ENCODE measurements around the gene DDIT3. TPM values are rescaled to one million over a fixed set of nuclear protein-coding genes. Genes with fewer than 3 reads are reported as not detected.
"Not testable (repeated sequence)": the region's sequence is repeated elsewhere in the genome, so short reads cannot be mapped to it uniquely, and the experiment has no call there.

Gene DDIT3, protein sequence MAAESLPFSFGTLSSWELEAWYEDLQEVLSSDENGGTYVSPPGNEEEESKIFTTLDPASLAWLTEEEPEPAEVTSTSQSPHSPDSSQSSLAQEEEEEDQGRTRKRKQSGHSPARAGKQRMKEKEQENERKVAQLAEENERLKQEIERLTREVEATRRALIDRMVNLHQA
- total RNA-seq = 6.0 and 12.6 TPM in 2 replicates

DNA sequence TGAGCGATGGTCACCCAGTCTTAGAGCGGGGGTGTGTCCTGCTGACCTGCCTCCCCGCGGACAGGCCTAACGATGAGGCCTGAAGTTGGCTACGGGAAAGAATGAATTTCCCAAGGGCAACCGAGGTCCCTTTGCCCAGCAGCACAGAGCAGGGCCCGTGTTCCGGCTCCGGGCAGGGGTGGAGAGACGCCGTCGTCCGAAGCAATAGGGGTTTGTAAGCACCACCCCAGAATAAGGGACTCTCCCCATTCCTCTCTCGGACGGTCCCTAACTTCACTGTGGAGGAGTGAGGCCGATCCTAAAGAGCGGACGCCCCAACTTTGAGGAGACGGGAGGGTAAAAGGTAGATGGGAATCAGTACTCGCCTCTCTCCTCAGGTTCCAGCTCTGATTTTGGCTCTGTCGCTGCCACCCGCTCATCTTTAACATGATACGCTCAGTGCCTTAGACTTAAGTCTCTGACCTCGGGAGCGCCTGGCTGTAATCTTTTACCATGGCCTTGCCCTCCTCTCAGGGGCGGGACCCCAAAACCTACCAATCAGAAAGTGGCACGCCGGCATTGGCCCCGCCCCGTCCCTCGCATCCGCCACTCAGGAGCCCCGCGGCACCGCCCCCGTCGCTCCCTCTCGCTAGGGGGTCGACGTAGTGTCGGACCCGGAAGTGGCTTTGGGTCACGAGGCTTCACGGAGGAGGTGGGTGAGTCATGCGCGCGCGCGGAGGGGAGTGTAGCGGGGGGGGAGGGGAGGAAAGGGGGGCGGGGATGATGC is at the start of gene DDIT3:
TSS of gene DDIT3 (minus strand) at position 462 of the 766 bp plus-strand sequence. CDS start 3,108 bp downstream, outside the sequence.
- peak; percentile 94 for DNase-seq (ENCODE audit: low read depth, low spot score)

DNA sequence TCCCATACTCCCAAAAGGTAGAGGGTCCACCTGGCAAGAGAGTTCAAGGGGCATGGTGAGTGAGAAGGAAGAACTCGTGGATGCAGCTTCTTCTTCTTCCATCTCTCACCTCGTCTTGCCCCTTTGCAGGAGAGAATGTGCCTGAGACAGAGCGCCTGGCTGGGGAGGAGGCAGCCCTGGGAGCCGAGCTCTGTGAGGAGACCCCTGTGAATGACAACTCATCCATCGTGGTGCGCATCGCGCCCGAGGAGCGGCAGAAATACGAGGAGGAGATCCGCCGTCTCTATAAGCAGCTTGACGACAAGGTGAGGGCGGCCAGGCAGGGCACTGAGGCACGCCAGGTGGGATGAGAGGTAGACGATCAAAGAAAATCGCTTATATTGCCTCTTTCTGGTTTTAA is 49.5 kb upstream of the DDIT3 start:
- no peak for DNase-seq (ENCODE audit: low read depth, low spot score)

DNA sequence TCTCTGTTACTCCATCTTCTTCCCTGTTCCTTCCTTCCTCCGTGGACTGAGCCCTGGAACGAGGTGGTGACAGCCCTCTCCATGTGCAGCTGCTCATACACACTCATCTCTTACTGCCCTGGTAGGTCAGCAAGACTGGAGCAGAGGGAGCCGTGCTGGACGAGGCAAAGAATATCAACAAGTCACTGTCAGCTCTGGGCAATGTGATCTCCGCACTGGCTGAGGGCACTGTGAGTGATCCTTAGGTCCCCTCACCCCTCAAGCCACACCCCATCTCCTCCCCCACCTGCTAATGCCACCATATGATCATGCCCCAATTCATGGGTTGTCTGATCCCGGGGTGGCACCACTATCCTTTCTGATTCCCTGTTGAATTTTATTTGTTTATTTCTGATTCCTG is 48.5 kb upstream of the DDIT3 start:
- no peak for DNase-seq (ENCODE audit: low read depth, low spot score)

DNA sequence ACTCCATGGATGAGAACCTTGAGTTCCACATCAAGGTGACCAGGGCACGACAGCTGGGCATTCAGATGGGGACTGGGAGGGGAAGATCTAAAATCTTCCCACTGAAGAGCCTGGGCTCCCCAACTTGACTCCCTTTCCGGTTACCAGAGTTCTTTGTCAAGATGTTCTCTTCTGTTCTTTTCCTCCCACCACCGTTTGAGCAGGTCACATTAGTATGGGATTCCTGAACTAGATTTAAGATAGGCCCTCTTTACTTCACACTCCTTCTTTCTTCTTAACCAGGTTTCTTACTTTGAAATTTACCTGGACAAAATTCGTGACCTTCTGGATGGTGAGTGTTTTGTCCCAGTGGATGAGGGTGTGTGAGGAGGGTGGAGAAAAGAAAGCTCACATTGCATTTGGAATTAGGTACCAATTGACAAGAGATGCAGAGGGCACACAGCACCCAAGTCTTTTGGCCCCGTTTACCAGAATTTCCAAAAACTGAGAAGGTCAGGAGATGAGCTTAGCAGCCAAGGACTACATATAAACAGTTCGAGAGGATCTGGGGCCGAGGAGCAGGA is 43.9 kb upstream of the DDIT3 start:
- no peak for DNase-seq (ENCODE audit: low read depth, low spot score)

DNA sequence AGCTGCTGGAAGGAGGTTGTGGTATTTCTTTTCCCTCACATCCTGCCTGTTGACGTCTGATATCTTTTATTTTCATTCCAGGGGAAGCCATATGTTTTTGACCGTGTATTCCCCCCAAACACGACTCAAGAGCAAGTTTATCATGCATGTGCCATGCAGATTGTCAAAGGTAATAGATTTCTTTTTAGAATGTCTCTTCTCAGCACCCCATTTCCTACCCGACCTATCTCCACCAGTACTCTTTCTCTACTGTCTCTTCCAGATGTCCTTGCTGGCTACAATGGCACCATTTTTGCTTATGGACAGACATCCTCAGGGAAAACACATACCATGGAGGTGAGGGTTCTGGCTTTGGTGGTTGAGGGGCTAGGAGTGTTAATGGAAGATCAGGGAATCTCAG is 43.0 kb upstream of the DDIT3 start:
- no peak for DNase-seq (ENCODE audit: low read depth, low spot score)

DNA sequence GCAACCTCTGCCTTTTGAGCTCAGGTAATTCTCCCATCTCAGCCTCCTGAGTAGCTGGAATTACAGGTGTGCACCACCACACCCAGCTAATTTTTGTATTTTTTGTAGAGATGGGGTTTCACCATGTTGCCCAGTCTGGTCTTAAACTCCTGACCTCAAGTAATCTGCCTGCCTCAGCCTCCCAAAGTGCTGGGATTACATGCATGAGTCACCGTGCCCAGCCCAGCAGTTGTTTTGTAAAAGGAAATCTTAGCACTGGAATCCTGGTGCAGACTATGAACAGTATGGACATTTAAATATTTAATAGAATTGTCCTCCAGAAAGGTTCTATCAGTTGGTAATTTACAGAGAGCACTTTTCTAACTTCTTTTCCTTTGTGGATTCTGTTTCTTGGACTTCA is 40.8 kb upstream of the DDIT3 start:
- not testable (repeated sequence) for DNase-seq (ENCODE audit: low read depth, low spot score)

DNA sequence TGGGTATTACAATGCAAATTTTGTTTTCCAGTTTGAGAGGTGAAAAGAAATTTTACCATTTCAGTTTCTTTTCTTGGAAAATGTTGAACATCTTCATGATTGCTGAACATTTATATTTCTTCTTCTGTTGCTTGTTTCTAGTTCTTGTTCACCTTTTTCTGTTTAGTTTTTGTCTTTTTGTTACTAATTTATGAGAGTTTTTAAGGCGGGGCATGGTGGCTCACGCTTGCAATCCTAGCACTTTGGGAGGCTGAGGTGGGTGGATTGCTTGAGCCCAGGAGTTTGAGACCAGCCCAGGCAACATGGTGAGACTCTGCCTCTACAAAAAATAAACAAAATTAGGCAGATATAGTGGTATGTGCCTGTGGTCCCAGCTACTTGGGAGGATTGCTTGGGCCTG is 40.2 kb upstream of the DDIT3 start:
- DNase-seq (ENCODE audit: low read depth, low spot score) = no peak

DNA sequence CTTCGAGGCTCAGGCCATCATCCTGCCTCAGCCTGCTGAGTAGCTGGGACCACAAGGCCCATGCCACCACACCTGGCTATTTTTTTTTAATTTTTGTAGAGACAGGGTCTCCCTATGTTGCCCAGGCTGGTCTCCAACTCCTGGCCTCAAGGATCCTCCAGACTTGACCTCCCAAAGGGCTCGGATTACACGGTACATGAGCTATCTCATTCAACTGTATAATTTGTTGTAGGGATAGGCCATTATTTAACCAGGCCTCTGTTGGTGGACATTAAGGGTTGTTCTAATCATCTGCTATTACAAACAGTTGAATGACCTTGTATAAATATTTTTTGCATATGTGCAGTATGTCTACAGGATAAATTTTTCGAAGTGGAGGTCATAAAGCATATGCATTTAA is 38.5 kb upstream of the DDIT3 start:
- no peak for DNase-seq (ENCODE audit: low read depth, low spot score)

DNA sequence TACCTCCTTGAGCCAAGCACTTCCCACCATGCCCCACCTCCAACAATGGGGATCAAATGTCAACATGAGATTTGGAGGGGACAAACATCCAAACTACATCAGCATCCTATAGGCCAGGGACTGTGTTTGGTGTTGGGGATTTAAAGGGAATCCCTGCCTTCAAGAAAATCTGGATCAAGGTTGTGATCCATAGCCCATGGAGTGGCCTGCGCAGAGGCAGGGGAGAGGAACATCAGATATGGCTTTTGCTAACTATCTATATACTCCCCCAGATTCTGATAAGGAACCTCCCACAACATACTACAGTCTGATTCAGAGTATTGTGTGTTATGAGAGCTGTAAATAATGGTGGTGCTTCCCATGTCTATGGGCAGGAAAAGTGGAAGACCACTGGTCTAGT is 34.6 kb upstream of the DDIT3 start:
- DNase-seq (ENCODE audit: low read depth, low spot score) = no peak

DNA sequence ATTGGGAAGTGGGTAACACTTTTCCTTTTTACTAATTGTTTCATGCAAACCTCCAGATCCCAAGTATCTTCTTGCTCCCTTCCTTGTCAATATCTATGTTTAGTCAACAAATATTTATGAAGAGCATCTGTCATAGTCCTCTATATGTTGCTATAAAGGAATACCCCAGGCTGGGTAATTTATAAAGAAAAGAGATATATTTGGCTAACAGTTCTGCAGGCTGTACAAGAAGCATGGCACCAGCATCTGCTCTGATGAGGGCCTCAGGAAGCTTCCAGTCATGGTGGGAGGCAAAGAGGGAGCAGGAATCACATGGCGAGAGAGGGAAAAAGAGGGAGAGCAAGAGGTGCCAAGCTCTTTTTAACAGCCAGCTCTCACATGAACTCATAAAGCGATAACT is 34.1 kb upstream of the DDIT3 start:
- no peak for DNase-seq (ENCODE audit: low read depth, low spot score)

DNA sequence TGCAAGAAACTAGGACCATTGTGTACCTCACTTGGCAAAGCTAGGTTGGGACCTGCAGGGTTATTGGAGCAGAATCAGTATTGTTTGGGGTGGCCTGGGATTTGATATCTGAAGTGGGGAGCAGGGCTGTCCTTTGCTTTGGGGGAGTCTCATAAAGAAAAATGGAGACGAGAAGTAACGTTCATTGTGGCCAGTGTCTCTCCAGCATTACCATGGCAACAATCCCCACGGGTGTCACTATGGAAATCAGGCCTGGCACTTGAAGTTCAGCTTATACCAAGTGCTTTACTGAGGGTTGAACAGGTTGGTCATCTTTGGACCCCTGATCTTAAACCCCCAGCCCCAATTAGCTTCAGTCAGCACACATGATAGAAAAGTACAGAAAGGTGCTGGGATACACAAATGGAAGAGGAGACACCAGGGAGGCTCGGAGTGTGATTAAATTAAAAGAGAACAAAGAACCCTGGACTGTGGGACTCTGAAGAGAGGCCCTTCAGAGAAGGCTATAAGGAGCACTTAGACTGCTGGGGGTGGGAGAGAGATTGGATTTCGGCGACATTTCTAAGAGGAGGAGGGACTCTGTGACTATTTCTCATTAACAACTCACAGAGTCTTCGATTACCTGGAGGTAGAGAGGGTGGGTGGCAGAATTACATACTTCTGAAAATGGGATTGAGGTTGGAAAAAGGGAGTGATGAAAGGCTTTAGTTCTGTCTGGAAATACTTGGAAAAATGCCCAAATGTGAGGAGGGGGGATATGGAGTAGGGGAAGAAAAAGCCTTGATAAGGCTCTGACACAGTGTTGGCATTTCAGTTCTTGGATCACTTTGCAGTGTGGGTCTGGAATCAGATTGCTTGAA is 33.3 kb upstream of the DDIT3 start:
- no peak for DNase-seq (ENCODE audit: low read depth, low spot score)

DNA sequence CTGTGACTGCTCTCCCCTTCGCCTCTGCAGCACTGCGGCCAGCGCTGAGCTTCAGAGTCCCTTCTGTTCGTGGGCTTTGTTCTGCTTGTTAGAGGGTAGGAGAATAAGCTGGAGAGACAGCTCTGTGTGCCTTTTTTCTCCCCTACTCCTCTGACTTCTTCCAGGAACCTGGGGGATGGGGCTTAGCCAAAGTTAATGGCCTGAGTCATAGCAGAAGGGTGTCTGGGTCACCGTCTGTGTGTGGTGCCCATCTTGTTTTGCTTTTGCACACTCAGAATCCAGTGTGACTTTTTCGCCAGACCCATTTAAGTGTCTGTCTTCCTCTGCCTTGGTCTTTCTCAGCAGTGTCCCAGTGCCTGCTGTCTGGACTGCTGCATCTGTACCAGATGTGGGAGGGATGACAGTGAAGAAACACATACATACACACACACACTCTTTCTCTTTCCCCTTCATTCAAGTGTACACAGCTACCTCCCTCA is 32.6 kb upstream of the DDIT3 start:
- DNase-seq (ENCODE audit: low read depth, low spot score) = no peak

DNA sequence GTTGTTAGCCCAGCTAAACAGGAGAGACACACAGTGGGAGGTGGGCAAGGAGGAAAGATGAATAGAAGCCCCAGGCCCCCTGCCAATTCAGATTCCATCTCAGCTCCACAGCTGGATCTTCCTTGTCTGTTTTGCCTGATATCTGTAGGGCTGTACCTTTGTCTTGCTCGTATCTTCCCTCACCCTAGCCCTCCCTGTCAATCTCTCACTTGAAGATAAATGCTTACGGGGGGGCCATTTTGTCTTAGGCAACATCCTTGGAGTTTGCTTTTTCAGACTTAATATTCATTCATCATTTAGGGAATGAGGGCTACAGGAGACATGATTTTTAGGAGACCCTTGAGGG is 32.0 kb upstream of the DDIT3 start:
- no peak for DNase-seq (ENCODE audit: low read depth, low spot score)

DNA sequence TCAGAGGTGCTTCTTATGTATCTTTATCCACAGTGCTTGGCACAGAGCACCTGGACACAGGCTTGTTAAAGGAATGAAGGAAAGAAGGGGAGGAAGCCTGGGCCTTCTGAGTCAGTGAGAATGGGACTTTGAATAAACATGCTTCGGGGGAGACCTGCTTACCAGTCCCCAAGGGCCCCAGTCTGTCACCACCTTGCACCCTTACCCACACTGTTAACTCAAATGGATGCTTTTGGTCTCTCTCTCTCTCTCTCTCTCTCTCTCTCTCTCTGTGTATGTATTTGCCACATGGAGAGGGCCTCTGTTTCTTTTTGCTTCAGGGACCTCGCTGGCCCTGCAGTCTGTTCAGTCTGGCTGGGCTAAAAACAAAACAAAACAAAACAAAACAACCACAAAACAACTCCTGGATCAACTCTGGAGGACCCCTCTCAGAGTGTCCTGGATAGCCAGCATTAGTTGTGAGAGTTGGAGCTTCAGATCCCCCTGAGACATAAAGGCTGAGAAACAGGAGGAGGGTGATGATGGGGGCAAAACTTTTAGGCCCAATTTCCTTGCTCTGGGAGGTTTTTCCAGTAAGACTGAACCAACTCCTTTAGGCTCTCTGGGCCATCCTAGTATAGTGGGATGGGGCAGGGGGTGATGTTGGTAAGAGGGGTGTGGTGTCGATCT is 31.5 kb upstream of the DDIT3 start:
- no peak for DNase-seq (ENCODE audit: low read depth, low spot score)

DNA sequence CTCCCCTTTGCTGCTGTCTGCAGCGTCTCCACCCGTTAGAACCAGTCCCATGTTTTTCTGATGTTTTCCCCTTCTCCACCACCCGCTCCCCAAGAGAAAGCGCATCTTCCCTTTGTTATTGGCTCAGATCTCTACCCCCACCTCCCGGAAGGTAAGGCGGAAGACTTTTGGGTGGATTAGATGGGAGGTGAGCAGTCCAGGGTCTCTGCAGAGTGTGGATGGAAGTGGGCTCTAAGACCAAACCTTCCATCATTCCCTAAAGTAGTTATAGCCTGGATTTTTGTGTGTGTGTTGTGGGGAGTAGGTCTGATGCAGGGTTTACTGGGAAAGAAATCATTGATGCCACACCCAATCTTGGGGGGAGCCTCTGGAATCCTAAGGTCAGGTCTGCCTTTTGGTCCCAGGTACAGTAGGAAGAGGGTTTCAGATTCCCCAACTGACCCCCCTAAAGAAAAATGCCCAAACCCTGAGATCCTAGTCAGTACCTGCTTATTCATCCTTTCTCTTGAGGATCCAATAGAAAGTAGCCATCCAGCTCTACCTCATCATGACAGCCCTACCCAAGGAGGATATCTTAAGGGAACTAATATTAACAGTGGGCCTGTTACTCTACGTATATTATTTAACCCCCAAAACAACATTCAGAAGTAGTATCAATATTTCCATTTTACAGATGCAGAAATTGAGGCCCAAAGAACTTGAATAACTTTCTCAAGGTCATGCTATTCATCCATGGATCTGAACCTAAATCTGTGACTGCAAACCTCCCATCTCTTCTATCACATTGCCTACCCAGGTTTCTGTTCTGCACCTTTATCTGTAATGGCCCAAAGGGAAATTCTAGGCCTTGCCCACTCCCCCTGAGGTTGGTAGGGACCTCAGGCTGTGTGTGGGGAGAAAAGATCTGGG is 30.6 kb upstream of the DDIT3 start:
- no peak for DNase-seq (ENCODE audit: low read depth, low spot score)

DNA sequence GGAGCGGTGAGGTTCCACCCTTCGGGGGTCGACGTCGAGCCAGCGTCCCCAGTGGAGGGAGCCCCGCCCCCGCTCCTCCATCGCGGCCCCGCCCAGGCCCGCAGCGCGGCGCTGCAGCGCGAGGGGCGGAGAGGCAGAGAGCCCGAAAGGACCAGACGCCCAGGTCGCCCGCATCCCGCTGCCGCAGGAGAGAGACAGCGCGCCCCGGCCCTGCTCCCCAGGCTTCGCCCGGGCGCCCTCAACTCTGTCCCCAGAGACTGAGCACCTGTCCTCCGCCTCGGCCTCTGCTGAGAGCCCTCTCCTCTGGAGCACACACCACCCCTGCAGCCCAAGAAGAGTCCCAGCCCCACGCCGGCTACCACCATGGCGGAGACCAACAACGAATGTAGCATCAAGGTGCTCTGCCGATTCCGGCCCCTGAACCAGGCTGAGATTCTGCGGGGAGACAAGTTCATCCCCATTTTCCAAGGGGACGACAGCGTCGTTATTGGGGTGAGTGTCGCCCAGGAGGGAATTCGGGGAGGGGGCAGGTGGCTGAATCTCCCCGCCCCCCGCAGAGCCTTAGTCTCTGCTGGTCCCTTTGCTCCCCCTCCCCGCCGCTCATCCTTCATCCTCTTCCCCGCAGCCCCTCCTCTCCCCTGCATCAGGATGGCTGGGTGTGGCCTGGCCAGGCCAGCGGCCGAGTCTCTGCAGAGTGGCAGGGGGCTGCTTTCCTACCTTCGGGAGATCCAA is 29.8 kb upstream of the DDIT3 start, which contains the start of gene KIF5A:
TSS of gene KIF5A (plus strand) at position 136 of the 732 bp plus-strand sequence. CDS start at position 364, 228 bp downstream.
- no peak for DNase-seq (ENCODE audit: low read depth, low spot score)

DNA sequence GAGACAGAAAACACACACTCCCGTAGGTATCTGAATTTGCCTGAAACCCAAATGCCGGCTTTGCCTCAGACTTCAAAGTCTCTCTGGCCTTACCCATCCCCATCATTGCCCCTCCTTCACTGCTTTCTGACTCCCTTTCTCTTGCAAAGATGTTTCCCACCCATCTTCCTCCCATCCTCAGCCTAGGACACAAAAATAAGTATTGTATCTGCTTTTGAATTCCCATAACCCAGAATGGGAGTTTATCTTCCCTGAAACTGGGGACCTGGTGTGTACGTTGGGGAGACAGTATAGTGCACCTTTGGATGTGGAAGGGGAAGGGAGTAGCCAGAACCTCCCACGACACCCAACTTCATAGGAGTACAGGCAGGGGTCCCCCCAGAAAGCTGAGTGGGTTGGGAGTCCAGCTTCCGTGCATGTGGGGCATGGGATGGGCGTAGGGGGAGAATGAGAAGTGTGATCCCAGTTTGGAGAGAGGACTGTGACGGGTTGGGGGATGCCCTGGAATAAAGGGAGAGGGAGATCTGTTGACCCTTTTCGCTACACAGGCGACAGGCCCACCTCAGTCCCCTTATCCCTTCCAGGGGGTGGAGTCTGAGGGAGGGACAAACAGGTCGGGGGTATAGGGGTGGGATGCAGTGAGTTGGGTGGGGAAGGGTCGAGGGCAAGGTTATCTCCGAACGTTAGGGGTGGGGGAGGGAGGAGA is 29.0 kb upstream of the DDIT3 start:
- DNase-seq (ENCODE audit: low read depth, low spot score) = no peak

DNA sequence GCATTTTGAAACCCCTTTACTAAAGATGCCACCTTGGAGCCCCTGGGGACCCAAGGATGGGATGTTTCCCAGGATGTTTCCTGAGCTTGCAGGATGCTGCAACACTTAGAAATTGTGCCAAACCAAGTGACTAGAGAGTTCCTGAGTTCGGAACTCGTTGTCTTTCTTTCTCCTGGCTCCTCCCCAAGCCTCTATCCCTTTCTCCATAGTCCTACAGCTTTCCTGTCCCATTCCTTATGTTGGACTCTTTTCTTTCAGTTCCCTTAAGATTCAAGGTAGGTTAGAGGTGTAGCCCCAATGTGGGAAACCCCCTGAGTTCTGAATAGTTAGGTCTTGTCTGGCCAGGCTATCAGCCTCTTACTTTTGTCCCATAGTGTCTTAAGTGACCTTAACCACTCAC is 28.2 kb upstream of the DDIT3 start:
- DNase-seq (ENCODE audit: low read depth, low spot score) = no peak

DNA sequence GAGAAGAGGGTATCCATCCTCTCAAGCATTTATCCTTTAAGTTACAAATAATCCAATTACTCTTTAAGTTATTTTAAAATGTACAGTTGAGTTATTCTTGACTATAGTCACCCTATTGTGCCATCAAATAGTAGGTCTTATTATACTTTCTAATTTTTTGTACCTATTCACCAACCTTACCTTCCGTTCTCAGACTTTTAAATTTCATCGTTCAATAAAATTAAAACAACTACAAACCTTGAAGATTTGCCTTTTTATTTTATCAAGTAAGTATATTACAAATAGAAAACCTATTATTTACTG is 27.6 kb upstream of the DDIT3 start:
- no peak for DNase-seq (ENCODE audit: low read depth, low spot score)
